BE2C (cell line): Measurements from ENCODE around the gene GAST.

Experiments
- DNase-seq: peaks from one replicate; pipeline ENCODE4 v3.0.0-alpha.2; 2020
- H3K27me3 ChIP-seq: fragments of 250-450 bp; sonication (Bioruptor Pico); 2 replicates; pipeline ENCODE4 v1.5.1; 2020; ENCODE audit warnings: mild to moderate bottlenecking
- H3K36me3 ChIP-seq: fragments of 250-450 bp; sonication (Bioruptor Pico); 2 replicates; pipeline ENCODE4 v1.5.1; 2020; ENCODE audit warnings: mild to moderate bottlenecking
- H3K4me1 ChIP-seq: fragments of 250-450 bp; sonication (Bioruptor Pico); 2 replicates; pipeline ENCODE4 v1.5.1; 2020
- H3K4me3 ChIP-seq: 2 replicates; pipeline ENCODE4 v1.5.1; 2011; ENCODE audit warnings: low read depth, low read length
- H3K9me3 ChIP-seq: fragments of 250-450 bp; sonication (Bioruptor Pico); 2 replicates; pipeline ENCODE4 v1.5.1; 2020
- TF ChIP-seq, protein P1 (sequence below): IDR thresholded peaks from 2 replicates; pipeline ENCODE4 v1.5.1; 2012; ENCODE audit warnings: mild to moderate bottlenecking, low read depth, low read length

GAST gene

DNA sequence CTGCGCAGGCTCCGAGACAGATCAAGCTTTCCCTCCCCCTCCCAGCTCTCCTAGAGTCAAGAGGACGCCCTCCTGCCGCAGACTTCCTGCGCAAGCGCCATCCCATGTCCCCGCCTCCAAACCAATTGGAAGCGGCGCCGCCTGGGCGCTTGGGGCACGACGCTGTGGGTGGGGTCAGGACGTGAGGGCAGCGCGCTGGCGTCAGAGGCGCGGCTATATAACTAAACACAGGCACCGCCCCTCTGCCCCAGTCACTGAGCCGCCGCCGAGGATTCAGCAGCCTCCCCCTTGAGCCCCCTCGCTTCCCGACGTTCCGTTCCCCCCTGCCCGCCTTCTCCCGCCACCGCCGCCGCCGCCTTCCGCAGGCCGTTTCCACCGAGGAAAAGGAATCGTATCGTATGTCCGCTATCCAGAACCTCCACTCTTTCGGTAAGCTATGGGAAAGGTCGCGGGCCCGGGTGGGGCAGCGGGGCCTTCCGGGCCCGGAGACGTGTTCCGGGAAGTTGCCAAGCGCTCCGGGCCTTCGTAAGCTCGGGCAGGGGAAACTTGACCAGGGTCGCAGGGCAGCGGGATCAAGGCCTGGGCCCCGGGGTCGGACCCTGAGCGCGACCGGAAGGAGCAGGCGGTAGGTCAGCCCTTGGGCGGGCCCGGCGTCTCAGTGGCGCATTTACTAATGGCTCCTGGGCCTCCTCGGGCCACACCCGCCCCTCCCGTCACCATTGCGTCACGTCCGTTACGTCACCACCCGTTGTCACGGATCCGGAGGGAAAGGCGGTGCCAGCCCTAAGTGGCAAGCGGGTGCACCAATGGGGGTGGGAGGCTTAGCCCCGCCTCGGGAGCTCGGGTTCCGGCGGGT lies 23.3 kb upstream of the GAST start, which contains the start of gene EIF1:
Gene EIF1, plus strand, starts transcription at position 245 of the 856 bp plus-strand sequence. Its CDS starts 154 bp downstream, at position 399.
- no peaks in the 10 kb centered on the region for H3K27me3 ChIP-seq
- DNase-seq = peak; percentile 100
- H3K36me3 ChIP-seq = peaks cover 44% of the 10 kb centered on the region
- TF ChIP-seq, protein P1, sequence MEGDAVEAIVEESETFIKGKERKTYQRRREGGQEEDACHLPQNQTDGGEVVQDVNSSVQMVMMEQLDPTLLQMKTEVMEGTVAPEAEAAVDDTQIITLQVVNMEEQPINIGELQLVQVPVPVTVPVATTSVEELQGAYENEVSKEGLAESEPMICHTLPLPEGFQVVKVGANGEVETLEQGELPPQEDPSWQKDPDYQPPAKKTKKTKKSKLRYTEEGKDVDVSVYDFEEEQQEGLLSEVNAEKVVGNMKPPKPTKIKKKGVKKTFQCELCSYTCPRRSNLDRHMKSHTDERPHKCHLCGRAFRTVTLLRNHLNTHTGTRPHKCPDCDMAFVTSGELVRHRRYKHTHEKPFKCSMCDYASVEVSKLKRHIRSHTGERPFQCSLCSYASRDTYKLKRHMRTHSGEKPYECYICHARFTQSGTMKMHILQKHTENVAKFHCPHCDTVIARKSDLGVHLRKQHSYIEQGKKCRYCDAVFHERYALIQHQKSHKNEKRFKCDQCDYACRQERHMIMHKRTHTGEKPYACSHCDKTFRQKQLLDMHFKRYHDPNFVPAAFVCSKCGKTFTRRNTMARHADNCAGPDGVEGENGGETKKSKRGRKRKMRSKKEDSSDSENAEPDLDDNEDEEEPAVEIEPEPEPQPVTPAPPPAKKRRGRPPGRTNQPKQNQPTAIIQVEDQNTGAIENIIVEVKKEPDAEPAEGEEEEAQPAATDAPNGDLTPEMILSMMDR = no peak
- H3K4me1 ChIP-seq = peaks cover 5% of the 10 kb centered on the region
- no peaks in the 10 kb centered on the region for H3K9me3 ChIP-seq
- peak within 1 kb of the TSS; percentile 99 for H3K4me3 ChIP-seq

DNA sequence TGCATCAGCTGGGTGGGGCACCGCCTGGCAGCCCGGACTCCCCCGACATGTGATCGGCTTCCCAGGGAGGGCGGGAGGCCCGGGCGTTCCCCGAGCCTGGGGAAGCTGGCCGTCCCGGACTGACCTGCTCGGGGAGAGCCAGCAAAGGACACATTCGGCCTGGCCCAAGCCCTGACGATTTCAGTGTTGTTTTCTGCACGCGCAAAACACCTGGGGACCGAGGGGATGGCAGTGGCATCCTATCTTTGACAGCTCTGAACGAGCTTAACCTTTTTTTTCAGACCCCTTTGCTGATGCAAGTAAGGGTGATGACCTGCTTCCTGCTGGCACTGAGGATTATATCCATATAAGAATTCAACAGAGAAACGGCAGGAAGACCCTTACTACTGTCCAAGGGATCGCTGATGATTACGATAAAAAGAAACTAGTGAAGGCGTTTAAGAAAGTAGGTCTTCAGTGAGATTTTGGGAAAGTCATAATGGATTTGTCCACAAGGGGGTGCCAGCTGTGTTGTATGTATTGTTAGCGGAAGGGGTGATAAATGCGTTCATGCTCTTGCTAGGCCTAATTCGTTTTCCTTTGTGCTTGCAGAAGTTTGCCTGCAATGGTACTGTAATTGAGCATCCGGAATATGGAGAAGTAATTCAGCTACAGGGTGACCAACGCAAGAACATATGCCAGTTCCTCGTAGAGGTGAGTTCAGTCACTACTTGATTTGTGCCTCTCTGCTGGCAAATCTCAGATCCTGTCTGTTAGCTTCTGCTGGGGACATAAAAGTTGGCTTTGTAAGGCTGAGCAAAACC lies 22.4 kb upstream of the GAST start:
- Histone ChIP-seq H3K9me3 (no peaks in the 10 kb centered on the region), H3K4me3 (peak overlapping the region; percentile 99), H3K36me3 (peaks cover 50% of the 10 kb centered on the region), H3K4me1 (no peaks in the 10 kb centered on the region; the same call in 1 of the 2 replicates), H3K27me3 (no peaks in the 10 kb centered on the region)
- DNase-seq = peak; percentile 59
- TF ChIP-seq, protein P1 = peak; percentile 80

DNA sequence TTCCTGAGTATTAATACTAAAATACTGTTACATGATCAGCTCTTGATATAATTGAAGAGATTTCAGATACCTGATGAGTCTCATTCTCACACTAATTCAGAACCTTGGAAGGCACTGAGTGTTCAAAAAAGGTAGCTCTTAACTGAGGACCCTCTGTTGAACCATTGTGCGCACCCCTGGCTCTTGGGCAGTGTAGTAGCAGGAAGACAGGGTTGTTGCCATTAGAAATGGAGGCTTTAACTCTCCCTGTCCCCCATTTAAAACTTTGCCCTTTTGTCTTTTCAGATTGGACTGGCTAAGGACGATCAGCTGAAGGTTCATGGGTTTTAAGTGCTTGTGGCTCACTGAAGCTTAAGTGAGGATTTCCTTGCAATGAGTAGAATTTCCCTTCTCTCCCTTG lies 21.6 kb upstream of the GAST start:
- H3K4me3 ChIP-seq = peak overlapping the region; percentile 99
- DNase-seq = no peak
- H3K9me3 ChIP-seq = no peaks in the 10 kb centered on the region
- no peaks in the 10 kb centered on the region; the same call in 1 of the 2 replicates for H3K4me1 ChIP-seq
- H3K36me3 ChIP-seq = peaks cover 53% of the 10 kb centered on the region
- TF ChIP-seq, protein P1 = no peak
- H3K27me3 ChIP-seq = no peaks in the 10 kb centered on the region

DNA sequence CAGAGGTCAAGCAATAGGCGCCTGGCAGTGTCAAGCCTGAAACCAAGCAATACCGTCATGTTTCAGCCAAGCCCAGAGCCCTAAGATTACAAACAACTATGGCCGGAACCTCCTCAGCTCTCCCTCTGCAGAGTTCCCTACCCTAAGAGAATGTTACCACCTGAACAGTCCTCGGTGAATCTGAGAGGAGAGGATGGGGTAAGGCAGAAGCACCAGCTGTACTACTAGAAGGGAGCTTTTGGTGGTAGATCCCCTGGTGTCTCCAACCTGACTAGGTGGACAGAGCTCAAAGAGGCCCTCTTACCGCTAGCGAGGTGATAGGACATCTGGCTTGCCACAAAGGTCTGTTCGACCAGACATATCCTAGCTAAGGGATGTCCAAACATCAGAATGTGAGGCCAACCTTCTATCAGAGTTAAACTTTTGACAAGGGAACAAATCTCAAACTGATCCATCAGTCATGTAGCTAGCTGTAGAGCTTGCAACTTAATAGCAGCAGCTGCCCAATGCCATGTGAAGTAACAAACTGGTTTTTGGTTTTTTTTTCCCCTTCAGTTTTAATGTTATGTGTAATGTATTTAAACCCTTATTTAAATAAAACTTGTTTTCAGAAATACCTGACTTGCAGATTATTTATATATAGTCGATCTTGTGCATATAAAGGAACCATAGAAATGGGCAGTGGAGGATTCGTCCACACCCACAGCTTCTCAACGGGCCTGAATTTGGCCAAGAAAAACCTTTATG lies 20.9 kb upstream of the GAST start:
- Histone ChIP-seq H3K9me3 (no peaks in the 10 kb centered on the region), H3K27me3 (no peaks in the 10 kb centered on the region), H3K4me1 (no peaks in the 10 kb centered on the region; the same call in 1 of the 2 replicates), H3K36me3 (peaks cover 53% of the 10 kb centered on the region), H3K4me3 (no peak overlapping the region; the same call in 1 of the 2 replicates)
- no peak for DNase-seq
- TF ChIP-seq, protein P1 = no peak

DNA sequence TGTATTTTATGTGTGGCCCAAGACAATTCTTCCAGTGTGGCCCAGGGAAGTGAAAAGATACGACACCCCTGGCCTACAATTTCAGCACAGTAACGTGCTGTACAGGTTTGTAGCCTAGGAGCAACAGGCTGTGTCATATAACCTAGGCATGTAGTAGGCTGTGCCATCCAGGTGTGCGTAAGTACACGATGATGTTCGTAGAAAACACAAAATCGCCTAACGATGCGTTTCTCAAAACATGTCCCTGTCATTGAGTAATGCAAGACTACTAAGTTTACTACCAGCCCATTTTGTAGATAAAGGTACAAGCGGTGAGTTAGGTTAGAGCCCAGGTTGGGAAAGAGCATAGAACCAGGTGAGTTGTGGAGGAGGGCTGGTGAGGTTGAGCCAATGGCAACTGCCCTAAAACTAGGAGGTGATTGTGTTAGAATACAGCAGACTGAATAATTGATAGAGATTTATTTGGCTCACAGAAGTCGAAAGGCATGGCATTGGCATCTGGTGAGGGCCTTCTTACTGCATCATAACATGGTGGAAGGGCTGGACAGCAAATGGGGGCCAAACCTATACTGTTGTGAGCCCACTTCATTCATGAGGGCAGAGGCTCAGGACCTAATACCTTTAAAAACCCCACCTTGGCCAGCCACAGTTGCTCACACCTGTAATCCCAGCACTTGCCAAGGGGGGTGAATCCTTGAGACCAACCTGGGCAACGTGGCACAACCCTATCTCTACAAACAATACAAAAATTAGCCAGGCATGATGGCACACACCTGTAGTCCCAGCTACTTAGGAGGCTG lies 19.2 kb upstream of the GAST start:
- no peaks in the 10 kb centered on the region; the same call in 1 of the 2 replicates for H3K4me1 ChIP-seq
- no peaks in the 10 kb centered on the region for H3K27me3 ChIP-seq
- no peak overlapping the region for H3K4me3 ChIP-seq
- H3K9me3 ChIP-seq = no peaks in the 10 kb centered on the region
- no peak for DNase-seq
- H3K36me3 ChIP-seq = peaks cover 53% of the 10 kb centered on the region
- TF ChIP-seq, protein P1 = no peak
